Astrocyte of the cerebellum (primary cell): ENCODE data around the gene HASPIN.

ENCODE experiments used
- DNase-seq: peaks from one replicate; pipeline ENCODE4 v3.0.0-alpha.2; 2011; ENCODE audit warnings: low read depth
- H3K4me3 ChIP-seq: 2 replicates; pipeline ENCODE4 v1.5.1; 2011; ENCODE audit warnings: mild to moderate bottlenecking, low read depth, low read length, moderate library complexity
- CTCF ChIP-seq: IDR thresholded peaks from 2 replicates; pipeline ENCODE4 v1.5.1; 2012; ENCODE audit warnings: low read length, low read depth, moderate library complexity, mild to moderate bottlenecking; ENCODE audit errors: missing control alignments
- in situ Hi-C: cut with HindIII; loops from 2 replicates; pipeline ENCODE4 v1.10.0; 2017; ENCODE audit warnings: low sequenced_read_pairs

The HASPIN gene

GRCh38 chr17:3744014-3744413 lies 20.3 kb downstream of the HASPIN start:
- in situ Hi-C loops: loop anchor here (5.0 kb wide), 1 partner anchor 63 kb away; no protein-coding TSS in a partner anchor
- TF ChIP-seq CTCF: no peak
- DNase-seq: no peak

GRCh38 chr17:3745071-3745470 lies 21.4 kb downstream of the HASPIN start:
- H3K4me3 ChIP-seq: no peak overlapping the region
- no peak for DNase-seq
- in situ Hi-C loops: no loop called here
- TF ChIP-seq CTCF: no peak

More at GRCh38 chr17:3744014-3744413, 20.3 kb downstream of the HASPIN start:
- H3K4me3 ChIP-seq: no peak overlapping the region

- TF ChIP-seq CTCF: no peak
- in situ Hi-C loops: no loop called here
- H3K4me3 ChIP-seq: no peak overlapping the region
- no peak for DNase-seq
Measured at GRCh38 chr17:3747805-3748204, 24.1 kb downstream of the HASPIN start.

GRCh38 chr17:3748576-3748975 lies 24.9 kb downstream of the HASPIN start:
- H3K4me3 ChIP-seq: no peak overlapping the region
- DNase-seq: no peak
- in situ Hi-C loops: no loop called here
- no peak for TF ChIP-seq CTCF

- no peak for TF ChIP-seq CTCF
- no peak overlapping the region for H3K4me3 ChIP-seq
- DNase-seq: no peak
- in situ Hi-C loops: no loop called here
Measured at GRCh38 chr17:3750296-3750695, 26.6 kb downstream of the HASPIN start.

- in situ Hi-C loops: no loop called here
- H3K4me3 ChIP-seq: no peak overlapping the region
- TF ChIP-seq CTCF: no peak
- no peak for DNase-seq
Measured at GRCh38 chr17:3750926-3751325, 27.2 kb downstream of the HASPIN start.

- in situ Hi-C loops: no loop called here
- DNase-seq: no peak
- no peak overlapping the region for H3K4me3 ChIP-seq
- TF ChIP-seq CTCF: no peak
Measured at GRCh38 chr17:3751836-3752235, 28.1 kb downstream of the HASPIN start.
